Measurements from ENCODE around the gene SRSF7.
A peak's percentile ranks its signal among the peaks of the same experiment; 100 is the strongest.

The SRSF7 gene

DNA sequence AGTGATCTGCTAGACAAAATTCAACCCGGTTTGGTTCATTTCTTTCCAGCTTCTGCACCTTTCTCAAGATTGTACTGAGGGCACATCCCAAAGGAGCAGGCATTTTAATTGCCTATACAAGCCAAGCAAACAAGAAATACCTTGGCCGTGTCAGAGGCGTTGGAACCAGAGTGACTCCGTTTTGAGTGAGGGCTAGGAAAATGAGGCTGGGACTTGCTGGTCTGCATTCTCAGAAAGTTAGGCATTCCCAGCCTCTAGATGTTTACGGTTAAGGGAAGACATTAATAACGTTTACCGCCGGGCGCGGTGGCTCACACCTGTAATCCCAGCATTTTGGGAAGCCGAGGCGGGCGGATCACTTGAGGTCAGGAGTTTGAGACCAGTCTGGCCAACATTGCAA is 25.4 kb upstream of the SRSF7 start:
- POLR2A ChIA-PET, result interaction anchor here (0.8 to 4.9 kb wide), 3 partner anchors 25 to 400 kb away, joined by 3 to 44 read pairs (median 7); partner anchors contain the start of gene SRSF7
- CTCF ChIA-PET, result interaction anchor here (0.6 kb wide), 1 partner anchor 25 kb away, joined by 5 read pairs; no protein-coding TSS in a partner anchor
- DNase-seq (ENCODE audit: extremely low spot score), result no peak

DNA sequence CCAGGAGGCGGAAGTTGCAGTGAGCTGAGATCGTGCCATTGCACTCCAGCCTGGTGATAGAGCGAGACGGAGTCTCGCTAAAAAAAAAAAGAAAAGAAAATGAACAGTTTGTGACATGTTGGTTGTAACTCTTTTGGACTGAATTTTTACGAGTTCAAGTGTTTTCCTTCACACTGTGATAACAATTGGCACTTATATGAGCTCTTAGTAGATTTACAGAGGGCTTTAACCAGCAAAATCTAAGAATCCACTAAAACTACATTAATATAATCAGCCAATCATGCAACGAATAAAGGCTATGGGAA is 24.7 kb upstream of the SRSF7 start:
- TF ChIP-seq SP1 (IDR thresholded peaks at IDR 0.05) (no peak), FOXK2 (IDR thresholded peaks at IDR 0.05) (no peak), FOXM1 (IDR thresholded peaks at IDR 0.05; ENCODE audit: borderline replicate concordance) (no peak), FOXA1 (IDR thresholded peaks at IDR 0.05) (no peak), HDGF (IDR thresholded peaks at IDR 0.05; ENCODE audit: borderline replicate concordance) (no peak), BHLHE40 (IDR thresholded peaks at IDR 0.05; ENCODE audit: borderline replicate concordance) (no peak), TARDBP (IDR thresholded peaks at IDR 0.05) (no peak), NFRKB (IDR thresholded peaks at IDR 0.05) (no peak), ZNF384 (IDR thresholded peaks at IDR 0.05) (peak; percentile 59; the same call in 1 of the 2 replicates)
- TF ChIP-seq, protein P1, sequence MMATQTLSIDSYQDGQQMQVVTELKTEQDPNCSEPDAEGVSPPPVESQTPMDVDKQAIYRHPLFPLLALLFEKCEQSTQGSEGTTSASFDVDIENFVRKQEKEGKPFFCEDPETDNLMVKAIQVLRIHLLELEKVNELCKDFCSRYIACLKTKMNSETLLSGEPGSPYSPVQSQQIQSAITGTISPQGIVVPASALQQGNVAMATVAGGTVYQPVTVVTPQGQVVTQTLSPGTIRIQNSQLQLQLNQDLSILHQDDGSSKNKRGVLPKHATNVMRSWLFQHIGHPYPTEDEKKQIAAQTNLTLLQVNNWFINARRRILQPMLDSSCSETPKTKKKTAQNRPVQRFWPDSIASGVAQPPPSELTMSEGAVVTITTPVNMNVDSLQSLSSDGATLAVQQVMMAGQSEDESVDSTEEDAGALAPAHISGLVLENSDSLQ (IDR thresholded peaks at IDR 0.05), result peak; percentile 79
- no peak for DNase-seq (ENCODE audit: extremely low spot score)
- ChIA-PET POLR2A (interaction anchor here (0.8 to 4.9 kb wide), 2 partner anchors 25 to 400 kb away, joined by 3 to 44 read pairs; partner anchors contain the start of gene SRSF7), CTCF (interaction anchor here (0.6 to 0.8 kb wide), 2 partner anchors 25 to 244 kb away, joined by 5 to 7 read pairs; no protein-coding TSS in a partner anchor)

More for the DNA sequence above, 25.4 kb upstream of the SRSF7 start:
- TF ChIP-seq TARDBP (IDR thresholded peaks at IDR 0.05) (no peak), ELF4 (IDR thresholded peaks at IDR 0.05) (no peak), SUZ12 (IDR thresholded peaks at IDR 0.05) (no peak), CTBP1 (IDR thresholded peaks at IDR 0.05; ENCODE audit: borderline replicate concordance) (no peak), SP1 (IDR thresholded peaks at IDR 0.05) (no peak), HDGF (IDR thresholded peaks at IDR 0.05; ENCODE audit: borderline replicate concordance) (no peak), BHLHE40 (IDR thresholded peaks at IDR 0.05; ENCODE audit: borderline replicate concordance) (no peak), FOXK2 (IDR thresholded peaks at IDR 0.05) (no peak), ZNF384 (IDR thresholded peaks at IDR 0.05) (no peak), L3MBTL2 (conservative IDR thresholded peaks at IDR 0.05) (no peak), NFRKB (IDR thresholded peaks at IDR 0.05) (no peak), LEF1 (IDR thresholded peaks at IDR 0.05; ENCODE audit: borderline replicate concordance) (no peak), FOXM1 (IDR thresholded peaks at IDR 0.05; ENCODE audit: borderline replicate concordance) (no peak), FOXA1 (IDR thresholded peaks at IDR 0.05) (no peak), ARNT (IDR thresholded peaks at IDR 0.05) (no peak)
- TF ChIP-seq, protein P1 (IDR thresholded peaks at IDR 0.05), result no peak

DNA sequence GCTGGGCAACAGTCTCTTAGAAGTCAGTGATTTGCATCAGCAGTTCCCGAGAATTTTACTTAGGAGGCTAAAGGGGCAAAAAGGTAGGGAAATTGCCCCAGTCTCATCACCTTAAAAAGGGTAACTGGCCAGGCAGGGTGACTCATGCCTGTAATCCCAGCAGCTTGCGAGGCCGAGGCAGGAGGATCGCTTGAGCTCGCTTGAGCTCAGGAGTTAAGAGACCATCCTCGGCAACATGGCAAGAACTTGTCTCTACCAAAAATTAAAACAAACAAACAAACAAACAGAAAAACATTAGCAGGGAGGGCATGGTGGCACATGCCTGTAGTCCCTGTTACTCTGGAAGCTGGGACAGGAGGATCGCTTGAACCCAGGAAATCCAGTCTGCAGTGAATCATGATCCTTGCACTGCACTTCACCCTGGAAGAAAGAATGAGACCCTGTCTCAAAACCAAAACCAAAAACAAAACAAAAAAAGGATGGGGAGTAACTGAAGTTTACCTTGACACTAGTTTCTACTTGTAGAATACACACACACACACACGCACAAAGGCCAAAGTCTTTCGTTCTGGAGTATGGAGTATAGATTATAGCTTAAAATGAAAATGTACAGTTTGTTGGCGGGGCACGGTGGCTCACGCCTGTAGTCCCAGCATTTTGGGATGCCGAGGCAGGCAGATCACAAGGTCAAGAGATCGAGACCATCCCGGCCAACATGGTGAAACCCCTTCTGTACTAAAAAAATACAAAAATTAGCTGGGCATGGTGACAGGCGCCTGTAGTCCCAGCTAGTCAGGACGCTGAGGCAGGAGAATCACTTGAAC is 24.1 kb upstream of the SRSF7 start:
- no peak for DNase-seq (ENCODE audit: extremely low spot score)
- TF ChIP-seq FOXA1 (IDR thresholded peaks at IDR 0.05) (no peak), NFRKB (IDR thresholded peaks at IDR 0.05) (no peak), FOXK2 (IDR thresholded peaks at IDR 0.05) (no peak), ARNT (IDR thresholded peaks at IDR 0.05) (no peak), SP1 (IDR thresholded peaks at IDR 0.05) (no peak), CTBP1 (IDR thresholded peaks at IDR 0.05; ENCODE audit: borderline replicate concordance) (no peak), BHLHE40 (IDR thresholded peaks at IDR 0.05; ENCODE audit: borderline replicate concordance) (no peak), HDGF (IDR thresholded peaks at IDR 0.05; ENCODE audit: borderline replicate concordance) (no peak), LEF1 (IDR thresholded peaks at IDR 0.05; ENCODE audit: borderline replicate concordance) (no peak), ELF4 (IDR thresholded peaks at IDR 0.05) (no peak), SUZ12 (IDR thresholded peaks at IDR 0.05) (no peak), L3MBTL2 (conservative IDR thresholded peaks at IDR 0.05) (no peak), FOXM1 (IDR thresholded peaks at IDR 0.05; ENCODE audit: borderline replicate concordance) (no peak), TARDBP (IDR thresholded peaks at IDR 0.05) (no peak), ZNF384 (IDR thresholded peaks at IDR 0.05) (no peak)
- TF ChIP-seq, protein P1 (IDR thresholded peaks at IDR 0.05), result no peak
- ChIA-PET POLR2A (interaction anchor here (0.8 to 4.9 kb wide), 2 partner anchors 24 to 399 kb away, joined by 3 to 44 read pairs; partner anchors contain the start of gene SRSF7), CTCF (interaction anchor here (0.6 to 0.8 kb wide), 2 partner anchors 26 to 243 kb away, joined by 5 to 7 read pairs; no protein-coding TSS in a partner anchor)

DNA sequence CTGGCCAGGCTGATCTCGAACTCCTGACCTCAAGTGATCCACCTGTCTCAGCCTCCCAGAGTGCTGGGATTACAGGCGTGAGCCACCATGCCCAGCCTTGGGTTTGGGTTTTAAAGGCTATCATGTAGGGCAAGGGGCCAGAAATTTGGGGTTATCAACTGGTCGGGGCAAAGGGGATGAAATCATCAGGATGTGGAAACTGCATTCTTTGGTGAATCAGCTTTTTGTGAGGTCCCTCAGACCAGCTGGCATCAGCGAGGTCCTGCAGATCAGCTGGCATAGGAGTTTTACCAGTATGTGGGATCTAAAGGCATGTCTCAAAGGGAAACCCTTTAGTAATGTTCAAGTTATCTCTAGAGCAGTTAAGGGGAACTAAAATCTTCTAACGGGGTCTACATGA is 20.5 kb upstream of the SRSF7 start:
- DNase-seq (ENCODE audit: extremely low spot score), result no peak
- no peak for TF ChIP-seq FOXK2 (IDR thresholded peaks at IDR 0.05)
- no peak for TF ChIP-seq SUZ12 (IDR thresholded peaks at IDR 0.05)
- TF ChIP-seq FOXM1 (IDR thresholded peaks at IDR 0.05; ENCODE audit: borderline replicate concordance), result no peak
- no peak for TF ChIP-seq ELF4 (IDR thresholded peaks at IDR 0.05)
- no peak for TF ChIP-seq CTBP1 (IDR thresholded peaks at IDR 0.05; ENCODE audit: borderline replicate concordance)
- TF ChIP-seq SP1 (IDR thresholded peaks at IDR 0.05), result no peak
- no peak for TF ChIP-seq BHLHE40 (IDR thresholded peaks at IDR 0.05; ENCODE audit: borderline replicate concordance)
- TF ChIP-seq ZNF384 (IDR thresholded peaks at IDR 0.05), result no peak
- TF ChIP-seq FOXA1 (IDR thresholded peaks at IDR 0.05), result no peak
- no peak for TF ChIP-seq NFRKB (IDR thresholded peaks at IDR 0.05)
- no peak for TF ChIP-seq L3MBTL2 (conservative IDR thresholded peaks at IDR 0.05)
- TF ChIP-seq ARNT (IDR thresholded peaks at IDR 0.05), result no peak
- no peak for TF ChIP-seq LEF1 (IDR thresholded peaks at IDR 0.05; ENCODE audit: borderline replicate concordance)
- TF ChIP-seq HDGF (IDR thresholded peaks at IDR 0.05; ENCODE audit: borderline replicate concordance), result no peak
- TF ChIP-seq, protein P1 (IDR thresholded peaks at IDR 0.05), result no peak
- ChIA-PET POLR2A (interaction anchor here (0.6 to 4.9 kb wide), 2 partner anchors 21 to 251 kb away, joined by 3 to 44 read pairs; partner anchors contain the start of gene SRSF7), CTCF (no interaction called here)

Measured in HEK293T (cell line).